HepG2 (cell line): Measurements from ENCODE around the gene CDH13. TPM values are rescaled to one million over a fixed set of nuclear protein-coding genes. Genes with fewer than 3 reads are reported as not detected.
A peak's percentile ranks its signal among the peaks of the same experiment; 100 is the strongest.

Experiments used
- ADNP ChIP-seq: sonication (generic); formaldehyde crosslinking; IDR thresholded peaks from 2 replicates; pipeline ENCODE4 v1.4.0; 2020; ENCODE audit warnings: missing genetic modification reagents
- GTF2F1 ChIP-seq: fragments of 150-350 bp; IDR thresholded peaks from 2 replicates; pipeline ENCODE4 v1.6.1; 2014; ENCODE audit warnings: low read length
- HCFC1 ChIP-seq: fragments of 150-350 bp; IDR thresholded peaks from 2 replicates; pipeline ENCODE4 v1.6.1; 2014; ENCODE audit warnings: low read depth, low read length
- HNF4G ChIP-seq, 2 experiments: sonication (generic) in 1 of 2; formaldehyde crosslinking in 1 of 2; IDR thresholded peaks; 2 replicates each; pipeline versions ENCODE4 v1.4.0 to v1.6.1; 2011 to 2020; ENCODE audit warnings: borderline replicate concordance in 2 of 2, low read depth in 2 of 2, mild to moderate bottlenecking in 2 of 2, low read length in 1 of 2, missing genetic modification reagents in 1 of 2, moderate library complexity in 1 of 2
- KDM4B ChIP-seq: sonication (generic); formaldehyde crosslinking; IDR thresholded peaks from 2 replicates; pipeline ENCODE4 v1.4.0; 2020; ENCODE audit warnings: missing genetic modification reagents
- KDM5B ChIP-seq: sonication (generic); formaldehyde crosslinking; IDR thresholded peaks from 2 replicates; pipeline ENCODE4 v1.4.0; 2020; ENCODE audit warnings: missing genetic modification reagents, mild to moderate bottlenecking, borderline replicate concordance
- KMT2B ChIP-seq: IDR thresholded peaks from 2 replicates; pipeline ENCODE4 v1.6.1; 2016; ENCODE audit warnings: missing genetic modification reagents, missing compliant biosample characterization
- RXRB ChIP-seq: IDR thresholded peaks from 2 replicates; pipeline ENCODE4 v1.6.1; 2016; ENCODE audit warnings: borderline replicate concordance, missing genetic modification reagents, missing compliant biosample characterization
- U2AF2 ChIP-seq: fragments of 200-400 bp; formaldehyde crosslinking; IDR thresholded peaks from 2 replicates; pipeline ENCODE4 v1.6.1; 2017; ENCODE audit warnings: low read depth, mild to moderate bottlenecking, low read length
- YY1 ChIP-seq: IDR thresholded peaks from 2 replicates; pipeline ENCODE4 v1.6.1; 2011; ENCODE audit warnings: low read length, low read depth, moderate library complexity, mild to moderate bottlenecking; ENCODE audit not compliant: insufficient read depth, insufficient replicate concordance
- ZC3H4 ChIP-seq: sonication (generic); formaldehyde crosslinking; IDR thresholded peaks from 2 replicates; pipeline ENCODE4 v1.4.0; 2020; ENCODE audit warnings: missing genetic modification reagents, borderline replicate concordance
- ZFY ChIP-seq: sonication (generic); formaldehyde crosslinking; IDR thresholded peaks from 2 replicates; pipeline ENCODE4 v1.4.0; 2020; ENCODE audit warnings: missing genetic modification reagents
- ZIK1 ChIP-seq: sonication (generic); formaldehyde crosslinking; IDR thresholded peaks from 2 replicates; pipeline ENCODE4 v1.5.0; 2020; ENCODE audit warnings: mild to moderate bottlenecking, low read depth, missing genetic modification reagents, borderline replicate concordance
- ZMAT3 ChIP-seq: sonication (generic); formaldehyde crosslinking; conservative IDR thresholded peaks from 2 replicates; pipeline ENCODE4 v1.7.0; 2021; ENCODE audit warnings: missing genetic modification reagents
- ZNF253 ChIP-seq: sonication (generic); formaldehyde crosslinking; IDR thresholded peaks from 2 replicates; pipeline ENCODE4 v1.8.0; 2022; ENCODE audit warnings: mild to moderate bottlenecking, missing genetic modification reagents, borderline replicate concordance
- ZNF446 ChIP-seq: sonication (generic); formaldehyde crosslinking; IDR thresholded peaks from 2 replicates; pipeline ENCODE4 v1.5.0; 2020; ENCODE audit warnings: mild to moderate bottlenecking, missing genetic modification reagents
- polyA plus RNA-seq, 8 experiments: library from polyadenylated mRNA; depleted of rRNA in 3 of 8; stranded (reverse) in 7 of 8; unstranded in 1 of 8; fragments of >200 nt; fragmentation: Illumina TruSeq in 4 of 8; extraction: Trizol in 4 of 8; gene quantifications; 2 replicates each; pipeline versions ENCODE4 v1.2.1 to v1.2.3, GENCODE V29; 2011 to 2016; ENCODE audit warnings: low read depth in 4 of 8, missing spikeins in 1 of 8, mixed read lengths in 1 of 8; ENCODE audit not compliant: insufficient read depth in 1 of 8
- total RNA-seq, 5 experiments: library from RNA; depleted of rRNA; stranded (reverse); fragments of >200 nt; fragmentation: Illumina TruSeq; extraction: Trizol; gene quantifications; 2 replicates each; pipeline ENCODE4 v1.2.3, GENCODE V29; 2016; ENCODE audit warnings: low read depth in 1 of 5
- TF ChIP-seq, protein P1 (sequence below): sonication (generic); formaldehyde crosslinking; IDR thresholded peaks from 2 replicates; pipeline ENCODE4 v1.8.1; 2023; ENCODE audit warnings: missing genetic modification reagents, mild to moderate bottlenecking, borderline replicate concordance
- TF ChIP-seq, protein P2 (sequence below): sonication (generic); formaldehyde crosslinking; IDR thresholded peaks from 2 replicates; pipeline ENCODE4 v1.4.0; 2020; ENCODE audit warnings: missing genetic modification reagents, borderline replicate concordance
- TF ChIP-seq, protein P3 (sequence below): sonication (generic); formaldehyde crosslinking; IDR thresholded peaks from 2 replicates; pipeline ENCODE4 v1.8.1; 2023; ENCODE audit warnings: mild to moderate bottlenecking, missing genetic modification reagents, borderline replicate concordance
- TF ChIP-seq, protein P4 (sequence below): sonication (generic); formaldehyde crosslinking; IDR thresholded peaks from 2 replicates; pipeline ENCODE4 v1.4.0; 2020; ENCODE audit warnings: missing genetic modification reagents; ENCODE audit errors: not compliant biosample characterization
- TF ChIP-seq, protein P5 (sequence below): sonication (generic); formaldehyde crosslinking; IDR thresholded peaks from 2 replicates; pipeline ENCODE4 v1.5.1; 2020; ENCODE audit warnings: mild to moderate bottlenecking, missing genetic modification reagents, borderline replicate concordance

Gene CDH13
- total and polyA plus RNA-seq, 2 of the 13 experiments (the other 11 are each of a cell fraction or from before 2014, with no cell fraction given): not detected

- TF ChIP-seq KDM4B (CRISPR knock-in tag): 0 out of 2 replicates have a peak, but pooled peaks have one; percentile 37
- TF ChIP-seq ZNF253 (CRISPR knock-in tag): no peak
- no peak; the same call in 1 of the 2 replicates for TF ChIP-seq HNF4G (IDR thresholded peaks at IDR 0.05; ENCODE audit: borderline replicate concordance, low read depth, low read length)
- TF ChIP-seq HNF4G (CRISPR knock-in tag; IDR thresholded peaks at IDR 0.05; ENCODE audit: borderline replicate concordance, low read depth): no peak
- TF ChIP-seq, protein P1, sequence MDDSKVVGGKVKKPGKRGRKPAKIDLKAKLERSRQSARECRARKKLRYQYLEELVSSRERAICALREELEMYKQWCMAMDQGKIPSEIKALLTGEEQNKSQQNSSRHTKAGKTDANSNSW (CRISPR knock-in tag): no peak
- TF ChIP-seq HCFC1: peak; percentile 93
- TF ChIP-seq ZC3H4 (CRISPR knock-in tag): no peak
- peak; percentile 95 for TF ChIP-seq ZFY
- TF ChIP-seq ADNP (CRISPR knock-in tag): no peak
- no peak for TF ChIP-seq U2AF2
- TF ChIP-seq, protein P2, sequence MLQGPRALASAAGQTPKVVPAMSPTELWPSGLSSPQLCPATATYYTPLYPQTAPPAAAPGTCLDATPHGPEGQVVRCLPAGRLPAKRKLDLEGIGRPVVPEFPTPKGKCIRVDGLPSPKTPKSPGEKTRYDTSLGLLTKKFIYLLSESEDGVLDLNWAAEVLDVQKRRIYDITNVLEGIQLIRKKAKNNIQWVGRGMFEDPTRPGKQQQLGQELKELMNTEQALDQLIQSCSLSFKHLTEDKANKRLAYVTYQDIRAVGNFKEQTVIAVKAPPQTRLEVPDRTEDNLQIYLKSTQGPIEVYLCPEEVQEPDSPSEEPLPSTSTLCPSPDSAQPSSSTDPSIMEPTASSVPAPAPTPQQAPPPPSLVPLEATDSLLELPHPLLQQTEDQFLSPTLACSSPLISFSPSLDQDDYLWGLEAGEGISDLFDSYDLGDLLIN (CRISPR knock-in tag): no peak
- no peak for TF ChIP-seq GTF2F1
- TF ChIP-seq, protein P3, sequence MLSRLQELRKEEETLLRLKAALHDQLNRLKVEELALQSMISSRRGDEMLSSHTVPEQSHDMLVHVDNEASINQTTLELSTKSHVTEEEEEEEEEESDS (CRISPR knock-in tag): no peak
- peak; percentile 76; the same call in 1 of the 2 replicates for TF ChIP-seq KMT2B (CRISPR knock-in tag)
- TF ChIP-seq, protein P4, sequence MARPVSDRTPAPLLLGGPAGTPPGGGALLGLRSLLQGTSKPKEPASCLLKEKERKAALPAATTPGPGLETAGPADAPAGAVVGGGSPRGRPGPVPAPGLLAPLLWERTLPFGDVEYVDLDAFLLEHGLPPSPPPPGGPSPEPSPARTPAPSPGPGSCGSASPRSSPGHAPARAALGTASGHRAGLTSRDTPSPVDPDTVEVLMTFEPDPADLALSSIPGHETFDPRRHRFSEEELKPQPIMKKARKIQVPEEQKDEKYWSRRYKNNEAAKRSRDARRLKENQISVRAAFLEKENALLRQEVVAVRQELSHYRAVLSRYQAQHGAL: peak; percentile 40
- no peak for TF ChIP-seq ZNF446 (CRISPR knock-in tag)
- TF ChIP-seq RXRB: peak; percentile 49; the same call in 1 of the 2 replicates
- TF ChIP-seq KDM5B (CRISPR knock-in tag): peak; percentile 85; the same call in 1 of the 2 replicates
- TF ChIP-seq ZIK1: peak; percentile 94
- TF ChIP-seq ZMAT3 (CRISPR knock-in tag): no peak
- TF ChIP-seq, protein P5, sequence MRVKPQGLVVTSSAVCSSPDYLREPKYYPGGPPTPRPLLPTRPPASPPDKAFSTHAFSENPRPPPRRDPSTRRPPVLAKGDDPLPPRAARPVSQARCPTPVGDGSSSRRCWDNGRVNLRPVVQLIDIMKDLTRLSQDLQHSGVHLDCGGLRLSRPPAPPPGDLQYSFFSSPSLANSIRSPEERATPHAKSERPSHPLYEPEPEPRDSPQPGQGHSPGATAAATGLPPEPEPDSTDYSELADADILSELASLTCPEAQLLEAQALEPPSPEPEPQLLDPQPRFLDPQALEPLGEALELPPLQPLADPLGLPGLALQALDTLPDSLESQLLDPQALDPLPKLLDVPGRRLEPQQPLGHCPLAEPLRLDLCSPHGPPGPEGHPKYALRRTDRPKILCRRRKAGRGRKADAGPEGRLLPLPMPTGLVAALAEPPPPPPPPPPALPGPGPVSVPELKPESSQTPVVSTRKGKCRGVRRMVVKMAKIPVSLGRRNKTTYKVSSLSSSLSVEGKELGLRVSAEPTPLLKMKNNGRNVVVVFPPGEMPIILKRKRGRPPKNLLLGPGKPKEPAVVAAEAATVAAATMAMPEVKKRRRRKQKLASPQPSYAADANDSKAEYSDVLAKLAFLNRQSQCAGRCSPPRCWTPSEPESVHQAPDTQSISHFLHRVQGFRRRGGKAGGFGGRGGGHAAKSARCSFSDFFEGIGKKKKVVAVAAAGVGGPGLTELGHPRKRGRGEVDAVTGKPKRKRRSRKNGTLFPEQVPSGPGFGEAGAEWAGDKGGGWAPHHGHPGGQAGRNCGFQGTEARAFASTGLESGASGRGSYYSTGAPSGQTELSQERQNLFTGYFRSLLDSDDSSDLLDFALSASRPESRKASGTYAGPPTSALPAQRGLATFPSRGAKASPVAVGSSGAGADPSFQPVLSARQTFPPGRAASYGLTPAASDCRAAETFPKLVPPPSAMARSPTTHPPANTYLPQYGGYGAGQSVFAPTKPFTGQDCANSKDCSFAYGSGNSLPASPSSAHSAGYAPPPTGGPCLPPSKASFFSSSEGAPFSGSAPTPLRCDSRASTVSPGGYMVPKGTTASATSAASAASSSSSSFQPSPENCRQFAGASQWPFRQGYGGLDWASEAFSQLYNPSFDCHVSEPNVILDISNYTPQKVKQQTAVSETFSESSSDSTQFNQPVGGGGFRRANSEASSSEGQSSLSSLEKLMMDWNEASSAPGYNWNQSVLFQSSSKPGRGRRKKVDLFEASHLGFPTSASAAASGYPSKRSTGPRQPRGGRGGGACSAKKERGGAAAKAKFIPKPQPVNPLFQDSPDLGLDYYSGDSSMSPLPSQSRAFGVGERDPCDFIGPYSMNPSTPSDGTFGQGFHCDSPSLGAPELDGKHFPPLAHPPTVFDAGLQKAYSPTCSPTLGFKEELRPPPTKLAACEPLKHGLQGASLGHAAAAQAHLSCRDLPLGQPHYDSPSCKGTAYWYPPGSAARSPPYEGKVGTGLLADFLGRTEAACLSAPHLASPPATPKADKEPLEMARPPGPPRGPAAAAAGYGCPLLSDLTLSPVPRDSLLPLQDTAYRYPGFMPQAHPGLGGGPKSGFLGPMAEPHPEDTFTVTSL (CRISPR knock-in tag): no peak
- TF ChIP-seq YY1: peak; percentile 14
Measured at GRCh38 chr16:83807710-83808572, 1181.2 kb downstream of the CDH13 start, which contains the start of gene HSBP1 (continued).
